K562 (cell line): ENCODE measurements around the gene TMEM184A. TPM values are rescaled to one million over a fixed set of nuclear protein-coding genes. Genes with fewer than 3 reads are reported as not detected.

ENCODE experiments used
- ATAC-seq: fragments of 200-7000 bp; cut with Tn5 transposase; 3 replicates; pipeline ENCODE4 v1.9.1; 2020; ENCODE audit warnings: moderate library complexity
- BruUV-seq: library from RNA; stranded (reverse); fragments of 400-500 nt; replicated peaks from 2 replicates; lab custom pipeline; 2021; lab: Mats Ljungman, UMichigan
- CTCF ChIA-PET: fragments of 300-600 bp; formaldehyde crosslinking; extraction: SDS; loops from one replicate; lab custom pipeline; 2021; ENCODE audit warnings: low intra/inter-chr PET ratio; lab: Yijun Ruan, JAX
- POLR2A ChIA-PET: fragments of 300-600, 350-650 bp; sonication (Branson Sonifier 250); formaldehyde crosslinking; extraction: SDS; loops from one replicate; lab custom pipeline; 2021; ENCODE audit warnings: antibody characterized with exemption, inconsistent platforms; lab: Yijun Ruan, JAX
- DNase-seq, 4 experiments: peaks; one replicate each; pipeline versions ENCODE4 v3.0.0 to v3.0.0-alpha.2; 2011 to 2018; ENCODE audit warnings: low spot score in 3 of 4, mixed read lengths in 3 of 4; ENCODE audit errors: extremely low read depth in 1 of 4
- FAIRE-seq: peaks from 2 replicates; lab custom pipeline; 2011; peaks lifted over from hg19 to GRCh38; lab: Jason Lieb, UNC
- H2AFZ ChIP-seq: 2 replicates; pipeline ENCODE4 v1.6.0; 2011; ENCODE audit warnings: low read depth, low read length, control low read depth, inconsistent platforms
- H3K27ac ChIP-seq: fragments of 200-600 bp; 3 replicates; pipeline ENCODE4 v1.8.0; 2011; ENCODE audit warnings: low read depth, mild to moderate bottlenecking, control low read depth, inconsistent platforms, low read length, moderate library complexity, mixed read lengths; ENCODE audit errors: extremely low read depth
- H3K27me3 ChIP-seq, 2 experiments: fragments of 300-600 bp in 1 of 2; 2 replicates in 1 of 2; 3 replicates in 1 of 2; pipeline versions ENCODE4 v1.6.0 to v1.8.0; 2011; ENCODE audit warnings: inconsistent platforms in 2 of 2, low read length in 2 of 2, mild to moderate bottlenecking in 1 of 2, mixed read lengths in 1 of 2, moderate library complexity in 1 of 2; ENCODE audit not compliant: control insufficient read depth in 2 of 2, insufficient read depth in 2 of 2
- H3K36me3 ChIP-seq: fragments of 300-600 bp; 3 replicates; pipeline ENCODE4 v1.8.0; 2011; ENCODE audit warnings: mild to moderate bottlenecking, low read length, inconsistent platforms; ENCODE audit not compliant: control insufficient read depth, insufficient read depth
- H3K4me1 ChIP-seq, 2 experiments: fragments of 200-600 bp in 1 of 2; replicated peaks in 1 of 2; 2 replicates in 1 of 2; 3 replicates in 1 of 2; pipeline versions ENCODE4 v1.5.1 to v1.8.0; 2011; ENCODE audit warnings: inconsistent platforms in 2 of 2, low read length in 2 of 2, mild to moderate bottlenecking in 1 of 2, mixed read lengths in 1 of 2, moderate library complexity in 1 of 2; ENCODE audit not compliant: control insufficient read depth in 2 of 2, insufficient read depth in 2 of 2
- H3K4me2 ChIP-seq: 2 replicates; pipeline ENCODE4 v1.6.1; 2011; ENCODE audit warnings: low read length, control low read depth, inconsistent platforms, mixed read lengths; ENCODE audit not compliant: insufficient read depth
- H3K4me3 ChIP-seq: fragments of 200-600 bp; sonication (generic), shearing (Covaris generic); 2 replicates; pipeline ENCODE4 v1.5.1; 2016; ENCODE audit warnings: control low read depth, inconsistent platforms
- H3K79me2 ChIP-seq: fragments of 200-600 bp; 3 replicates; pipeline ENCODE4 v1.8.0; 2011; ENCODE audit warnings: low read length, inconsistent platforms; ENCODE audit not compliant: control insufficient read depth, insufficient read depth
- H3K9ac ChIP-seq, 2 experiments: 2 replicates each; pipeline versions ENCODE4 v1.6.0 to v1.6.1; 2011; ENCODE audit warnings: low read depth in 2 of 2, low read length in 2 of 2, control low read depth in 1 of 2, inconsistent platforms in 1 of 2, mild to moderate bottlenecking in 1 of 2, mixed read lengths in 1 of 2; ENCODE audit not compliant: insufficient read depth in 1 of 2
- H3K9me1 ChIP-seq: one replicate; pipeline ENCODE4 v1.6.0; 2011; ENCODE audit warnings: inconsistent platforms, mild to moderate bottlenecking, low read length, moderate library complexity; ENCODE audit not compliant: control insufficient read depth, insufficient read depth
- H3K9me3 ChIP-seq: replicated peaks from 2 replicates; pipeline ENCODE4 v1.5.1; 2011; ENCODE audit warnings: low read depth, low read length, inconsistent platforms; ENCODE audit not compliant: control insufficient read depth, insufficient read depth
- H4K20me1 ChIP-seq: replicated peaks from 2 replicates; pipeline ENCODE4 v1.6.1; 2011; ENCODE audit warnings: low read length, inconsistent platforms, mixed read lengths; ENCODE audit not compliant: control insufficient read depth, insufficient read depth
- BRF2 ChIP-seq: IDR thresholded peaks from 3 replicates; pipeline ENCODE4 v1.6.1; 2011; ENCODE audit warnings: borderline replicate concordance, mild to moderate bottlenecking; ENCODE audit not compliant: insufficient read length, insufficient read depth
- E4F1 ChIP-seq: fragments of 250-450 bp; sonication (Bioruptor Pico); IDR thresholded peaks from 2 replicates; pipeline ENCODE4 v1.5.0; 2021; ENCODE audit warnings: mild to moderate bottlenecking, borderline replicate concordance
- MED1 ChIP-seq: sonication (generic); formaldehyde crosslinking; IDR thresholded peaks from 2 replicates; pipeline ENCODE4 v1.8.1; 2023; ENCODE audit warnings: missing genetic modification reagents, borderline replicate concordance
- NFE2L1 ChIP-seq: fragments of 450-650 bp; IDR thresholded peaks from 2 replicates; pipeline ENCODE4 v1.6.1; 2016; ENCODE audit warnings: missing genetic modification characterization, low read depth, mild to moderate bottlenecking, missing compliant biosample characterization, moderate library complexity, borderline replicate concordance
- RUNX1 ChIP-seq: sonication (generic); IDR thresholded peaks from 2 replicates; pipeline ENCODE4 v1.6.1; 2016; ENCODE audit warnings: antibody characterized with exemption, low read depth
- ZNF239 ChIP-seq: fragments of 250-450 bp; sonication (Bioruptor Pico); IDR thresholded peaks from 2 replicates; pipeline ENCODE4 v1.4.0; 2020; ENCODE audit warnings: mild to moderate bottlenecking
- ZNF740 ChIP-seq, 3 experiments: fragments of 200-800 bp in 1 of 3; sonication (Bioruptor generic) in 1 of 3; sonication (generic) in 1 of 3; formaldehyde crosslinking in 1 of 3; IDR thresholded peaks; 2 replicates each; pipeline versions ENCODE4 v1.6.1 to v1.8.0; 2016 to 2022; ENCODE audit warnings: mild to moderate bottlenecking in 2 of 3, missing compliant biosample characterization in 2 of 3, missing genetic modification characterization in 2 of 3, missing genetic modification reagents in 1 of 3
- ZZZ3 ChIP-seq: fragments of 450-650 bp; IDR thresholded peaks from 2 replicates; pipeline ENCODE4 v1.6.1; 2016; ENCODE audit warnings: antibody characterized with exemption, mild to moderate bottlenecking, moderate library complexity
- WGBS: fragments of 100-300 bp; shearing (Covaris generic); methylation state at CpG from one replicate; pipeline ENCODE4 v1.1.6; 2016; ENCODE audit warnings: low coverage, mixed read lengths; ENCODE audit not compliant: insufficient coverage; ENCODE audit errors: missing lambda C conversion rate; 5-methylcytosine and 5-hydroxymethylcytosine counted together
- in situ Hi-C: fragments of 300-500 bp; cut with MboI; formaldehyde crosslinking; loops from 4 replicates; pipeline ENCODE4 v1.15.0; 2018; ENCODE audit warnings: inconsistent platforms, mixed read lengths
- intact Hi-C: fragments of 100-400 bp; cut with micrococcal nuclease; formaldehyde crosslinking; loops from 2 replicates; pipeline ENCODE4 v1.14.2; 2022
- polyA plus RNA-seq, 8 experiments: library from polyadenylated mRNA; depleted of rRNA in 4 of 8; stranded (reverse) in 5 of 8; unstranded in 3 of 8; fragments of >200 nt; fragmentation: Nextera tagmentation in 2 of 8; fragmentation: Illumina TruSeq in 1 of 8; extraction: Ambion mirVana in 2 of 8; extraction: Trizol in 1 of 8; gene quantifications; 2 replicates each; pipeline versions ENCODE4 v1.2.1 to v1.2.3, GENCODE V29; 2011 to 2014; ENCODE audit warnings: inconsistent platforms in 1 of 8, missing spikeins in 1 of 8
- total RNA-seq, 7 experiments: library from RNA; depleted of rRNA in 6 of 7; stranded (reverse); fragments of >200 nt in 6 of 7; fragmentation: Illumina TruSeq in 2 of 7; extraction: Trizol in 2 of 7; gene quantifications; 2 replicates each; pipeline versions ENCODE4 v1.2.1 to v1.2.3, GENCODE V29; 2011 to 2021; ENCODE audit warnings: low replicate concordance in 1 of 7

Gene TMEM184A
- total and polyA plus RNA-seq, 9 of the 15 experiments (the other 6 are each of a cell fraction or from before 2014, with no cell fraction given), result 0.10 to 0.18 (median 0.11) TPM; not detected in 6

GRCh38 chr7:1510780-1511154, 45.2 kb downstream of the TMEM184A start:
- H3K27me3 ChIP-seq, result no peaks in the 10 kb centered on the region
- H3K4me1 ChIP-seq, result peaks cover 17 to 71% of the 10 kb centered on the region in 2 experiments
- ATAC-seq (no peak), DNase-seq (no peak), FAIRE-seq (no peak)
- no peak overlapping the region for H3K4me2 ChIP-seq
- ChIA-PET POLR2A (interaction anchor here (0.6 kb wide), 2 partner anchors 218 to 1308 kb away, joined by 3 read pairs; no protein-coding TSS in a partner anchor), CTCF (no interaction called here)
- H3K36me3 ChIP-seq, result no peaks in the 10 kb centered on the region
- no peaks in the 10 kb centered on the region for H4K20me1 ChIP-seq
- intact Hi-C loops (no loop called here), in situ Hi-C loops (no loop called here)
- no peaks in the 10 kb centered on the region for H3K9me1 ChIP-seq
- H3K4me3 ChIP-seq, result no peak overlapping the region
- no peaks in the 10 kb centered on the region for H3K9me3 ChIP-seq
- BruUV-seq, result no TSS peak
- no peaks in the 10 kb centered on the region for H3K79me2 ChIP-seq
- no peak overlapping the region for H3K27ac ChIP-seq
- 87% methylated on average over 5 of the region's 16 CpGs for WGBS
- no peak overlapping the region for H3K9ac ChIP-seq
- H2AFZ ChIP-seq, result no peak overlapping the region
- TF ChIP-seq BRF2, result no peak
- TF ChIP-seq ZZZ3, result no peak
- no peak for TF ChIP-seq ZNF239 (CRISPR knock-in tag)
- no peak for TF ChIP-seq RUNX1
- TF ChIP-seq MED1 (CRISPR knock-in tag), result no peak
- no peak for TF ChIP-seq ZNF740 (CRISPR knock-in tag; IDR thresholded peaks at IDR 0.05)
- TF ChIP-seq ZNF740 (tag; IDR thresholded peaks at IDR 0.05), result no peak
- TF ChIP-seq E4F1 (CRISPR knock-in tag), result no peak
- no peak for TF ChIP-seq NFE2L1 (tag)
